A673 (cell line): Measurements from ENCODE around the gene CD37.

Source experiments
- CTCF ChIP-seq: fragments of 300-800, 200-600 bp; sonication (generic); conservative IDR thresholded peaks from 2 replicates; pipeline ENCODE4 v1.5.1; 2017; ENCODE audit warnings: low read depth, mild to moderate bottlenecking, antibody characterized with exemption, low read length, moderate library complexity, mixed read lengths
- EZH2 ChIP-seq: fragments of 200-600 bp; sonication (generic); IDR thresholded peaks from 2 replicates; pipeline ENCODE4 v1.6.1; 2017; ENCODE audit warnings: borderline replicate concordance, low read depth, mild to moderate bottlenecking, mixed read lengths, antibody characterized with exemption, low read length; ENCODE audit not compliant: poor library complexity, severe bottlenecking

GRCh38 chr19:49294401-49294800 is 40.8 kb upstream of the CD37 start:
- TF ChIP-seq CTCF (no peak), EZH2 (no peak)
